ENCODE results near the gene P2RX4.
A peak's percentile ranks its signal among the peaks of the same experiment; 100 is the strongest.
"Not testable (repeated sequence)": the region's sequence is repeated elsewhere in the genome, so short reads cannot be mapped to it uniquely, and the experiment has no call there.

The P2RX4 gene, protein sequence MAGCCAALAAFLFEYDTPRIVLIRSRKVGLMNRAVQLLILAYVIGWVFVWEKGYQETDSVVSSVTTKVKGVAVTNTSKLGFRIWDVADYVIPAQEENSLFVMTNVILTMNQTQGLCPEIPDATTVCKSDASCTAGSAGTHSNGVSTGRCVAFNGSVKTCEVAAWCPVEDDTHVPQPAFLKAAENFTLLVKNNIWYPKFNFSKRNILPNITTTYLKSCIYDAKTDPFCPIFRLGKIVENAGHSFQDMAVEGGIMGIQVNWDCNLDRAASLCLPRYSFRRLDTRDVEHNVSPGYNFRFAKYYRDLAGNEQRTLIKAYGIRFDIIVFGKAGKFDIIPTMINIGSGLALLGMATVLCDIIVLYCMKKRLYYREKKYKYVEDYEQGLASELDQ

DNA sequence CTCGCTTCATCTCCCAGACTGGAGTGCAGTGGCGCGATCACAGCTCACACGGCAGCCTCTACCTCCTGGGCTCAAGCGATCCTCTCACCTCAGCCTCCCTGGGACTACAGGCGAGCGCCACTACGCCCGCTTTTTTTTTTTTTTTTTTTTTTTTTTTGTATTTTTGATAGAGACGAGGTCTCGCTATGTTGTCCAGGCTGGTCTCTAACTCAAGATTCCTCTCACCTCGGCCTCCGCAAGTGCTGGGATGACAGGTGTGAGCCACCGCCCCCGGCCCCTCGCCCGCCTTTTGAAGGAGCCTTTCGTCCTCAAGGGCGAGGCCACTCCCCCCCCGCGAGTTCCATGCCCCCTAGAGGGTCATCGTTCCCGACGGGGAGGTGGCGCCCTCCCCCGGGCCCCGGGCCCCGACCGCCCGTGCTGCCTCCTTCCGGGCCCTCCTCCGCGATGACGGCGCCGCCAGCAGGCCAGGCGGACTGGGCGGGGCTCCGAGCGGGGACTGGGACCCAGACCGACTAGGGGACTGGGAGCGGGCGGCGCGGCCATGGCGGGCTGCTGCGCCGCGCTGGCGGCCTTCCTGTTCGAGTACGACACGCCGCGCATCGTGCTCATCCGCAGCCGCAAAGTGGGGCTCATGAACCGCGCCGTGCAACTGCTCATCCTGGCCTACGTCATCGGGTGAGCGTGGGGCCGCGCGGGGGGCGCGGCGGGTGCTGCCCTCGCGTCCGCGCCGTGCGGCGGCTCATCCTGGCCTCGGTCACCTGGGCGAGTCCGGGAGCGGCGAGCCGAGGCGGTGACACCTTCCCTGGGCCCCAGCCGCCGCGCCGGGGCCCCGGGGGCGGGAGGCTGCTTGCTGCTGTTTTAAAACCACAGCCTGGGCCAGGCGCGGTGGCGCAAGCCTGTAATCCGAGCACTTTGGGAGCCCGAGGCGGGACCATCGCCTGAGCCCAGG lies at the start of gene P2RX4:
Gene P2RX4 (plus strand): TSS at position 506 of the 949 bp plus-strand sequence. CDS start 36 bp downstream, at position 542.
- DNase-seq = peak; percentile 95

DNA sequence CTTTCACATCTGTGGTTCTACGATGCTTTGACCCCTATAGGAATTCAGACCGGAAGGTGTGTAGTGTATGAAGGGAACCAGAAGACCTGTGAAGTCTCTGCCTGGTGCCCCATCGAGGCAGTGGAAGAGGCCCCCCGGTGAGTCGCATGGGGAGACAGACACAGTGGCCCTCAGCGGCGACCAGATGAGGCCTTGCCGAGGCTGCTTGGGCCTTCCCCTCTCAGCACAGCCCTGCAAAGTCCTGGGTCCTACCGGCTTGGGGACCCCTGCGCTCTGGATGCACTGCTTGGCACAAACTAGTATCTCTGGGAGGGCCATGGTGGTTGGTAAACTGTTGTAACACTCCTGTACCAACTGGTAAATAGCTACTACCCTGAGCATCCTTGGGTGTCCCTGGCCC lies 47.5 kb upstream of the P2RX4 start:
- DNase-seq = no peak

GRCh38 chr12:121162985-121163384 lies 46.9 kb upstream of the P2RX4 start:
- DNase-seq = no peak

- not testable (repeated sequence) for DNase-seq
Observed at GRCh38 chr12:121164839-121165238, 45.1 kb upstream of the P2RX4 start.

DNA sequence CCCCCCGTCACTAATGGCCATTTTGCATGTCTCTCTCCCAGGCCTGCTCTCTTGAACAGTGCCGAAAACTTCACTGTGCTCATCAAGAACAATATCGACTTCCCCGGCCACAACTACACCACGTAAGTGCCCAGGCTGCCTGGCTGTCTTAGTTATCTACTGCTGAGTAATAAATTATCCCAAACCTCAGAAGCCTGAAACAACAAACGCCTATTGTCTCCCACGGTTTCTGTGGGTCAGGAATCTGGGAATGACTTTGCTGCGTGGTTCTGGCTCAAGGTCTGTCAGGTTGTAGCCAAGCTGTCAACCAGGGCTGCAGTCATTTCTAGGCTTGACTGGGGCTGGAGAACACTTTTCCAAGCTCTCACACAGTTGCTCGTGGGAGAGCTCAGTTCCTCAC lies 44.6 kb upstream of the P2RX4 start:
- DNase-seq = no peak

DNA sequence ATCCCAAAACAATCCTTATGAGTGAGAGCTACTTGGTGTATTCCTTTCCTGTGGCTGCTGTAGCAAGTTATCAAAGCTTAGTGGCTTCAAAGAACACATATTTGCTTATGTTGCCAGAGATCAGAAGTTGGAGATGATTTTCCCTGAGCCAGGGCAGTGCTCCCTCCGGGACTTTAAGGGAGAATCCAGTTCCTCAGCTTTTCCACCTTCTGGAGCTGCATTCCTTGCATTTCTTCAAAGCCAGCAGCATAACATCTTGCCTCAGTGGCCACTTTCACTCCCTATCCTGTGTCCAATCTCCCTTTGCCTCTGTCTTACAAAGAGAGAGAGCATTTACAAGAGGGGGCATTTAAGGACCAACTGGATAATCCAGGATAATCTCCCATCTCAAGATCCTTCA lies 43.6 kb upstream of the P2RX4 start:
- no peak for DNase-seq

GRCh38 chr12:121167232-121167820 lies 42.6 kb upstream of the P2RX4 start:
- no peak for DNase-seq

DNA sequence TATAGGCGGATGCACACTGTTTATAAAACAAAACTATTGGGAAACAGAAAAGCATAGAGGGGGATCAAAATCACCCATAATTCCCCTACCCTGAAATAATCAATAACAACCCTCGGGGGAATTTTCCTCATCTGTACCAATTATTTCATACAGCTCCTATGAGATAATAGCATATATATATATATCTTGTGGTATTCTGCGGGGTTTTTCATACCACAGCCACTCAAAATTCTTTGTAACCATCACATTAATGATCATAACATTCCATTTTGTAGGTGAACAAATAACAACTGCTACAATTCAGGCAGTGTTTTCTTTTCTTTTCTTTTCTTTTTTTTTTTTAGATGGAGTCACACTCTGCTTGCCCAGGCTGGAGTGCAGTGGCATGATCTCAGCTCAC lies 42.0 kb upstream of the P2RX4 start:
- DNase-seq = no peak

DNA sequence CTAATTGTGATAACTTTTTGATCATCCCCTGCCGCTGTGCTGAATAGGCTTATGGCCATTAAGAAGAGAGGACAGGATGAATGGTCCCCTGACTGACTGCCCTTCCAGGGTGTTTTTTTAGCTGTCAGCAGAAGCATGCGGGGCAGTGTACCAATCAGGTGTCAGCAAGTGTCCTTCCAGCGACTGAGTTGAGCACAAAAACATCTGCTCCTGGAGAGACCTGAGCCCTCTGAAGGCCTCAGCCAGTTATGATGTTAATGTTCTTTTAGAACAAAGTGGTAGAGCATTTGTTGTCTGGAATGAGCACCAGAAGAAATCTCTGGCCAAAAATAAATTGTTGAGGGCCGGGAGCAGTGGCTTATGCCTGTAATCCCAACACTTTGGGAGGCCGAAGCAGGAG lies 39.8 kb upstream of the P2RX4 start:
- no peak for DNase-seq

DNA sequence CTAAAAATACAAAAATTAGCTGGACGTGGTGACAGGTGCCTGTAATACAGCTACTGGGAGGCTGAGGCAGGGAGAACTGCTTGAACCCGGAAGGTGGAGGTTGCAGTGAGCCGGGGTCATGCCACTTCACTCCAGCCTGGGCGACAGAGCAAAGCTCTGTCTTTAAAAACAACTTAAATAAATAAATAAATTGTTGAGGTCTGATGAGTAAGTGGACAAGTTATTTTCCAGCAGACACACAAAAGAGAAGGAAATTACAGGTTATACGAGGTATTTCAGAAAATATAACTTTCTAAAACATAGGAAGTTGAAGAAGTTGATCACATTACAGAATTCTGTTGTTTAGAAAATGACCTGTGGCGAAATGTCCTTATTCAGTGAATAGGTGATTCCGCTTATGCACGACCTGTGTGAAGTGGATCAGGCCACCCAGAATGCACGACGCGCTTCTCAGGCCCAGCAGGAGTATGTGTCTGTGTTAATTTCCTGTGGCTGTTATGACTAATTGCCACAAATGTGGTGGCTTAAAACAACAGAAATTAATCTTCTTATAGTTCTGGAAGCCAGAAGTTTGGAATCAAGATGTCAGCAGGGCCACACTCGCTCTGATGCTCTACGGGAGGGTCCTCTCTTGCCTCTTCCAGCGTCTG lies 39.2 kb upstream of the P2RX4 start:
- no peak for DNase-seq

- no peak for DNase-seq
Observed at GRCh38 chr12:121172145-121172544, 37.8 kb upstream of the P2RX4 start.

DNA sequence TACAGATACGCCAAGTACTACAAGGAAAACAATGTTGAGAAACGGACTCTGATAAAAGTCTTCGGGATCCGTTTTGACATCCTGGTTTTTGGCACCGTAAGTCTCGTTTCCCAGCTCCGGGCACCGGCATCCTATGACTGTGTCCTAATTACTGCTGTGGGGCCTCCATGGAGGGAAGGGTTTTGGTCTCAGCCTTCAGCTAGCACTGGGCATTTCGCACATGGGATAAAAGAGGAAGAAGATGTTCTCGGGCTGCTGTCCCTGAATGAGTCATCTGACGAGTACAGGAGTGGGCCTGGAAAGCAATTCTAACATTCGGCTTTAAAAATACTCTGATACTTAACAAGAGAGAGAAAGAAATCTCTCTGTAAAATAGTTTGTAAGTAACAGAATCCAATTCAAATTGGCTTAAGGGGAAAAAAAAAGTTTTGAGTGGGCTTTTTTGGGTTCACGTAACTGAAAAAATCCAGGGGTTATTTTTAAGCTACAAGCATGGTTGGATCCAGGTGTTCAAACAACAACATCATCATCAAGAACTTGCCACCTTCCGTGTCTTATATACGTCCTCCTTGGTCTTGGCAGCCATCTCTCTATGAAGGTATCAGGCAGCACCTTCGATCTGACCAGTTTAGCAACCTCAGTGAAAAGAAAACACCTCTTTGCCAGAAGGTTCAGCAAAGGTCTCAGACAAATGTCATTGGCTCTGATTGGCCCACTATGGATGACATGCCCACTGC lies 34.4 kb upstream of the P2RX4 start:
- DNase-seq = no peak

DNA sequence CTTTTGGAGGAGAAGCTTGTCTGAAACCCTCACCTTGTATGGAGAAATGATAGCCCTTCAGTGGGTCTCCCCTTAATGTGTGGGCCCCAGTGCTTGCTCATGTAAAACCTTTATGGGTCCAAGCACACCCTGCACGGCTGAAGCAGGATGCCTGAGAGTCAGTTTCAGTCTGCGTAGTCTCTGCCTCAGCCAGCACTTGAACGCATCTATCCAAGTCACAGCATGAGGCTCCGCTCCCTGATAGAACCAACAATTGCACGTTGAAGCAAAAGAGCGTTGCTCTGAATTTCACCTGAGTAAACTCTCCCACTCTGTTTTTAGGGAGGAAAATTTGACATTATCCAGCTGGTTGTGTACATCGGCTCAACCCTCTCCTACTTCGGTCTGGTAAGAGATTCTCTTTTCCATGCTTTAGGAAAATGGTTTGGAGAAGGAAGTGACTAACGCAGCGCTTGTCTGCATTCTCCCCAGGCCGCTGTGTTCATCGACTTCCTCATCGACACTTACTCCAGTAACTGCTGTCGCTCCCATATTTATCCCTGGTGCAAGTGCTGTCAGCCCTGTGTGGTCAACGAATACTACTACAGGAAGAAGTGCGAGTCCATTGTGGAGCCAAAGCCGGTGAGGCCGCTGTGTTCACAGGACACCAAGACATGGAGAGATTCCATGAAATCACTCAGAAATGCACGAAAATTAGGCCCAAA lies 33.0 kb upstream of the P2RX4 start:
- DNase-seq = no peak

DNA sequence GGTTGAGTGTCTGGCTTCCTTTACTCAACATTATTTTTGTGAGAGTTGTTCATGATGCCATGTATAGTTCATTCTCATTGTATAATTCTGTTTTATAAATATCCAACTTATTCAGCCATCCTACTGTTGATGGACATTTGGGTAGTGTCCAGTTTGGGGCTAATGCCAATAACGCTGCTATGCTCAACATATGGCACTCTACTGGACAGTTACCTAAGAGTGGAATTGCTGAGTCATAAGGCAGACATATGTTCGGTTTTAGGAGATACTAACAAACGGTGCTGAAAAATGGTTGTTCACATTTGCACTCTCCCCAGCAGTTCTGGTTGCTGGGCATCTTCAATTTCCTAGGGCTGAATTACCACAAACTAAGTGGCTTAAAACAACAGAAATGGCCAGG lies 28.7 kb upstream of the P2RX4 start:
- no peak for DNase-seq

- DNase-seq = no peak
Observed at GRCh38 chr12:121182222-121182893, 27.6 kb upstream of the P2RX4 start.

GRCh38 chr12:121184425-121184824 lies 25.5 kb upstream of the P2RX4 start:
- no peak for DNase-seq

DNA sequence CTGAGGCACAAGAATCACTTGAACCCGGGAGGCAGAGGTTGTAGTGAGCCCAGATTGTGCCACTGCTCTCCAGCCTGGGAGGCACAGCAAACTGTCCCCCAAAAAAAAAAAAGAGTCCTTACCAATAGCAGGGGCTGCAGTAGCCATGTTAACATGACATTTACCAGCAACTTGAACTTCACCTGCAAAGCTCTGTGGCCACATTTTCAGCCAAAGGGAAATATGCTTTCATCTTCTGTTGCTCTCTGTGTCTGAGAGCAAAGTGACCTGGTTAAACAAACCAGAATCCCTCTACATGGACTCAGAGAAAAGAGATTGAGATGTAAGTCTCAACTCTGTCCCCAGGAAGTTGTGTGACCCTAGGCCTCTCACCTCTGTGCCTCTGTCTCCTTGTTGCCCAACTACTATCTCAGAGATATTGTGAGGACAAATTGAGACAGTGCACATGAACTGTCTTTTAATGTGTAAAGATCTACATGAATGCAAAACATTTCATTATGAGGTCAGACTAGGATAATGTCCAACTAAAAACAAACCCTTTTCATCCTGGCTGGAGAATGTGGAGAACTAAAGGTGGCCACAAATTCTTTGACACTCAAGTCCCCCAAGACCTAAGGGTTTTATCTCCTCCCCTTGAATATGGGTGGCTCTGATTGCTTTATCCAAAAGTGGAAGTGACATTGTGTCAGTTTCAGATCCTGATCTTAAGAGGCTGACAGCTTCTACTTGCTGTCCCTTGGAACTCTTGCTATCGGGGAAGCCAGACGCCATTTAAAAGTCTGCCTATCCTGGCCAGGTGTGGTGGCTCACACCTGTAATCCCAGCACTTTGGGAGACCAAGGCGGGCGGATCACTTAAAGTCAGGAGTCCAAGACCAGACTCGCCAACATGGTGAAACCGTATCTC lies 24.7 kb upstream of the P2RX4 start:
- no peak for DNase-seq

DNA sequence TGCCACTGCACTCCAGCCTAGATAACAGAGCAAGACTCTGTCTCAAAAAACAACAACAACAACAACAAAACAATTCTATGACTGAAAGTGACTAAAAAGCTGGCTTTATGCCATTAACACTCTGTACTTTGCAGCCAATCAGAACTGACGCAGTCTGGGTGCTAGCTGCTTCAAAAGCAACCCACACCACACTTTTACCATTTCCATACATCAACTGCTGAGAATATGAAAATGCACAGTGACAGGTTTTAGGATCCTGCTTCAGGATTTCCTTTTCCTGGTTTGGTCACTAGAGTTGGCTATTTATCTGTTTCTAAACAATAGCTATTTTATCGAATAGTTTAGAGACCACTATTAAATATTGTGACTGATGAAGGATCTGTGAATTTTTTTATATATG lies 23.1 kb upstream of the P2RX4 start:
- no peak for DNase-seq

DNA sequence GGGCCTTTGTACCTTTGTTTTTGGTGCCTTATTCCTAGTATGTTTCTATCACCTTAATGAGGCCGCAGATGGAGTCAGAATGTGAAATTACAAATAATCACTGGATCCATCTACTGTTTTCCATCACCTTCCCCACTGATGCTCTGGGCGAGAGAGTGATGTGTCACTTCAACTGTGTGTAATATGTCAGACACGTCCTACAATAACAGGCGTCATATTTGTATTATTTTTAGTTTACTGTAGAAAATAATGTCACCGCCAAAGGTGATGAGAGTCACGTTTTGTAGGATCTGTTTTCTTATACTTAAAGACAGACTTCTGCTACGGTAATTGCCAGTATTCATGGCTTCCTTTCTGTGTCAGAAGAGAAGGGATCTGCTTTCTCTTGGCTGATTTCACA lies 22.4 kb upstream of the P2RX4 start:
- DNase-seq = no peak

- DNase-seq = no peak
Observed at GRCh38 chr12:121188227-121188626, 21.7 kb upstream of the P2RX4 start.
